Activated T-cell treated with anti-CD3 and anti-CD28 coated beads for 4 hours (primary cell): ENCODE data around the gene CALML6.

Experiments used
- DNase-seq: peaks from one replicate; pipeline ENCODE4 v3.0.0-alpha.2; 2020

CALML6 gene

GRCh38 chr1:1946540-1946939 is 31.5 kb downstream of the CALML6 start:
- DNase-seq: no peak

GRCh38 chr1:1947493-1947892 is 32.4 kb downstream of the CALML6 start:
- no peak for DNase-seq

GRCh38 chr1:1948783-1949182 is 33.7 kb downstream of the CALML6 start:
- DNase-seq: no peak

- DNase-seq: no peak
Observed at GRCh38 chr1:1950940-1951339, 35.9 kb downstream of the CALML6 start.

- no peak for DNase-seq
Observed at GRCh38 chr1:1954015-1954414, 39.0 kb downstream of the CALML6 start.

GRCh38 chr1:1954831-1955441 is 39.9 kb downstream of the CALML6 start:
- no peak for DNase-seq

GRCh38 chr1:1955621-1956094 is 40.6 kb downstream of the CALML6 start:
- DNase-seq: no peak

- DNase-seq: no peak
Observed at GRCh38 chr1:1956101-1956500, 41.0 kb downstream of the CALML6 start.

GRCh38 chr1:1956586-1957532 is 41.8 kb downstream of the CALML6 start:
- DNase-seq: no peak

GRCh38 chr1:1957533-1957961 is 42.5 kb downstream of the CALML6 start:
- DNase-seq: no peak

GRCh38 chr1:1958071-1958541 is 43.0 kb downstream of the CALML6 start:
- no peak for DNase-seq

GRCh38 chr1:1959459-1959839 is 44.4 kb downstream of the CALML6 start:
- DNase-seq: no peak

GRCh38 chr1:1959840-1960479 is 44.9 kb downstream of the CALML6 start:
- DNase-seq: peak; percentile 44

GRCh38 chr1:1960480-1961196 is 45.6 kb downstream of the CALML6 start:
- DNase-seq: no peak

GRCh38 chr1:1962752-1963151 is 47.7 kb downstream of the CALML6 start:
- no peak for DNase-seq

- DNase-seq: no peak
Observed at GRCh38 chr1:1963570-1963969, 48.5 kb downstream of the CALML6 start.

- DNase-seq: no peak
Observed at GRCh38 chr1:1964811-1965210, 49.8 kb downstream of the CALML6 start.

- no peak for DNase-seq
Observed at GRCh38 chr1:1965546-1965945, 50.5 kb downstream of the CALML6 start.

GRCh38 chr1:1966071-1966740 is 51.1 kb downstream of the CALML6 start:
- no peak for DNase-seq
